Hair follicular keratinocyte (primary cell): ENCODE results near the gene SGPL1. TPM values are rescaled to one million over a fixed set of nuclear protein-coding genes. Genes with fewer than 3 reads are reported as not detected.

ENCODE experiments used
- total RNA-seq: library from RNA; depleted of rRNA; stranded (reverse); fragments of >200 nt; gene quantifications from 2 replicates; pipeline ENCODE4 v1.2.3, GENCODE V29; 2015

The SGPL1 gene
- 25.0 and 31.1 TPM in 2 replicates for total RNA-seq

GRCh38 chr10:70815504-70816219 lies at the start of gene SGPL1:
SGPL1 (plus strand) TSS chr10:70815948; CDS start chr10:70816854, 906 bp downstream.

DNA sequence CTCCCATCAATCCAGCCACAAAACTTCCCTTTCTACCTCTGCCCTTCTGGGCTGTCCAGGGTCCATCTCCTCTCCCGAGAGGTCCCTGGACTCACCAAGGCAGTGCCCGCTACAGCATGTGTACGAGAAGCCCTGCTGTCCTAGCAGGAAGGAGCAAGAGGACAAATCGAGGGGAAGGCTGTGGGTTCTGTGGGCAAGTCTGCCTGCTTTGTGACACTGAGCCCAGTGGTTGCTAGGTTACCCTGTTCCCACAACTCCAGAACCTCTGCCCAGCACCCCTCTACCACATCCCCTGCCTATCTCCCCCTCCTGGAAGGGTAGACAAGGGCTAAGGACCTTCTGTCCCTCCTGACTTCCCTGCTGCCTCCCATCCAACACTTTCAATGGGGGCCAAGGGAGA lies 30.6 kb upstream of the SGPL1 start, which contains the start of gene TBATA:
Gene TBATA (minus strand): TSS at position 188 of the 400 bp plus-strand sequence. CDS start 1,998 bp downstream, outside the sequence.

DNA sequence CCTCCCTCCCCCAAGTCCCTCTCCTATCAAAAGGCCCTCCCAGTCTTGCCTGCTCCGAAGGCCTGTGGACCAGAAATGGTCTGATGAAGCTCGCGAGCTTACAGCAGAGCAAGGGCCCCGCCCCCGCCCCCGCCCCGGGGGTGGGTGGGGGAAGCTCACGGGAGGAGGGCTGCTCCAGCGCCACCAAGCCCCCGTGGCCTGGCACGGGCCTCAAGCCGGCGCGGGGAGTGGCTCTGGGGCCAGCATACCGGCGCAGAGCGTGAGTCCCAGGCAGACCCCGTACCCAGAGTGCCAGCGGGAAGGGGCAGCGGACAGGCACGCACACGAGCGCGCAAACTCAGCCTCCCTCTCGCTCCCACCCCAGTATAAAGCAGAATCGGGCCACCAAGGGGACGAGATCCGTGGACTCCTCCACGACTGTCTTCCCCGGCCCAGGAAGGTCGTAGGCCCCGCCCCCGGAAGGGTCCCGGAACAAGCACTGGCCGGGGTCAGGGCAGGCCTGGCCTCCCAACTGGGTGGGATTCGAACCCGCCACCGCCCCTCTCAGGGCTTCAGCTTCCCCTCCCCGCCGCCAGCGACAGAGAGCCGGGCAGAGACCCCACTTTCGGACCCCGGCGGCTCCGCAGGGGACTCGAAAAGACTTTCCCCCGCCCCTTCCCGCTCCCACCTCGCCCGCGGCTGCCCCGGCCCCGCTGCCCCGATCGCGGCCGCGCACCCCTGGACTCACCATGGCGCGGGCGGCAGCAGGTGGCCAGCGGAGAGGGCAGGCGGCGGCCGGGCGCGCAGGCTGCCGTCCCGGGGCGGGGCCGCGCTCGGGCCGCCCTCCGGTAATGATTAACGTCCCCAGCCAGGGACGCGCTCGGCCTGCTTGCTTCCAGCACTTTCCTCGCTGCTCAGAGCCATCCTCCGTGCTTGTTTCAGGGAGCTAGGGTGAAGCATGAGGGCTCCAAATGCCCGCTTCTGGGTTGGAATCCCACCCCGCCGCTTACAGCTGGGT lies 72.4 kb downstream of the SGPL1 start, which contains the start of gene PCBD1:
Gene PCBD1 (minus strand): TSS at position 762 of the 997 bp plus-strand sequence. CDS start 32 bp downstream, at position 730.

Other genes starting within 250 kb of the SGPL1 start
- not detected in 2 replicates for gene PRF1, start 213.2 kb upstream of the SGPL1 start, total RNA-seq
- 0.19 TPM in 1 of 2 replicates, not detected in the other for gene ADAMTS14, start 143.4 kb upstream of the SGPL1 start, total RNA-seq
- gene TBATA, start 30.6 kb upstream of the SGPL1 start, total RNA-seq = not detected in 2 replicates
- gene PCBD1, start 72.6 kb downstream of the SGPL1 start, total RNA-seq = 56.5 and 72.6 TPM in 2 replicates